Smooth muscle cell (in vitro differentiated cells): ENCODE data around the gene PKM. TPM values are rescaled to one million over a fixed set of nuclear protein-coding genes. Genes with fewer than 3 reads are reported as not detected.

ENCODE experiments used
- DNase-seq: peaks from one replicate; lab custom pipeline; 2025; ENCODE audit not compliant: unreplicated experiment; lab: John Stamatoyannopoulos, UW
- H2AFZ ChIP-seq: fragments of 200-600 bp; sonication (generic); 2 replicates; pipeline ENCODE4 v1.6.0; 2016; ENCODE audit warnings: antibody characterized with exemption, low read depth, mild to moderate bottlenecking
- H3F3A ChIP-seq: fragments of 200-600 bp; sonication (generic); 2 replicates; pipeline ENCODE4 v1.6.0; 2017; ENCODE audit warnings: antibody characterized with exemption, low read depth
- H3K27ac ChIP-seq: fragments of 200-600 bp; sonication (generic); 2 replicates; pipeline ENCODE4 v1.5.1; 2016; ENCODE audit warnings: low read depth, mild to moderate bottlenecking
- H3K27me3 ChIP-seq: fragments of 200-600 bp; sonication (generic); 2 replicates; pipeline ENCODE4 v1.6.1; 2016; ENCODE audit warnings: low read depth, mild to moderate bottlenecking
- H3K36me3 ChIP-seq: fragments of 200-600 bp; sonication (generic); 2 replicates; pipeline ENCODE4 v1.5.1; 2016; ENCODE audit warnings: low read depth
- H3K4me1 ChIP-seq: fragments of 200-600 bp; sonication (generic); 2 replicates; pipeline ENCODE4 v1.5.1; 2016; ENCODE audit warnings: low read depth
- H3K4me2 ChIP-seq: fragments of 200-600 bp; sonication (generic); 2 replicates; pipeline ENCODE4 v1.6.0; 2016; ENCODE audit warnings: mild to moderate bottlenecking
- H3K4me3 ChIP-seq: fragments of 200-600 bp; sonication (generic); 2 replicates; pipeline ENCODE4 v1.5.1; 2016; ENCODE audit warnings: mild to moderate bottlenecking
- H3K79me2 ChIP-seq: fragments of 200-600 bp; sonication (generic); 2 replicates; pipeline ENCODE4 v1.6.0; 2016; ENCODE audit warnings: low read depth, mild to moderate bottlenecking
- H3K9ac ChIP-seq: fragments of 200-600 bp; sonication (generic); 2 replicates; pipeline ENCODE4 v1.6.0; 2016; ENCODE audit warnings: low read depth
- H3K9me3 ChIP-seq: fragments of 200-600 bp; sonication (generic); replicated peaks from 2 replicates; pipeline ENCODE4 v1.5.1; 2016; ENCODE audit warnings: low read depth
- H4K20me1 ChIP-seq: fragments of 200-600 bp; sonication (generic); 2 replicates; pipeline ENCODE4 v1.6.0; 2016; ENCODE audit warnings: low read depth
- CTCF ChIP-seq: fragments of 200-600 bp; sonication (generic); IDR thresholded peaks from 2 replicates; pipeline ENCODE4 v1.5.1; 2017; ENCODE audit warnings: borderline replicate concordance, mild to moderate bottlenecking, antibody characterized with exemption; ENCODE audit not compliant: insufficient read depth, poor library complexity, severe bottlenecking
- WGBS: methylation state at CpG from one replicate; pipeline ENCODE4 v1.1.7; 2016; ENCODE audit warnings: low lambda C conversion rate; 5-methylcytosine and 5-hydroxymethylcytosine counted together
- polyA plus RNA-seq: library from polyadenylated mRNA; unstranded; fragments of >200 nt; fragmentation: Nextera tagmentation; extraction: Ambion mirVana; gene quantifications from 2 replicates; pipeline ENCODE4 v1.2.1, GENCODE V29; 2016
- total RNA-seq: library from RNA; depleted of rRNA; stranded (reverse); fragments of >200 nt; gene quantifications from 2 replicates; pipeline ENCODE4 v1.2.3, GENCODE V29; 2014

PKM gene
- total and polyA plus RNA-seq, 2 experiments from 2014 or later: 1,125 to 1,598 TPM

DNA sequence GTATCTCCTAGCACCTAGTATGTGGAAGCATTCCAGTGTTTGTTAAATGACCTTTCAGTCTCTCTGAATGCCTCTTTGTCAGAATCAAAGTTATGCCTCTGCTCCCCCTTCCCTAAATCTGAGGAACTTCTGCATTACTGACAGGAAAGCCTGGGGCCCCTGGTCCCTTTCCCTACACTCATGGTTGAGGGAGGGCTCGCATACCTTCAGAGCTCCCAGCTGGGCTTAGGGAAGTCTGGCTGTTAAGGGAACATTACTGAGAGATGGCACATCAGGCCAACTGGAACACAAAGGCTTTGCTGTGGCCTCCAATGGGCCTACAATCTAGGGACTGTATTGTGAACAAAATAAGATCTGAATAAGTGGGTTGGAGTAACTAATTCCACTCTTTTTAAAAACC lies 10.3 kb downstream of the PKM start:
- 60% methylated on average over 1 of the region's 1 CpG for WGBS
- H3F3A ChIP-seq: peaks cover 24% of the 10 kb centered on the region
- H3K79me2 ChIP-seq: peaks cover 95% of the 10 kb centered on the region
- peaks cover 99% of the 10 kb centered on the region for H4K20me1 ChIP-seq
- peaks cover 12% of the 10 kb centered on the region for H3K36me3 ChIP-seq
- peak overlapping the region; percentile 20 for H3K4me2 ChIP-seq
- DNase-seq: no peak
- H3K9me3 ChIP-seq: no peaks in the 10 kb centered on the region
- peak overlapping the region; percentile 43 for H3K27ac ChIP-seq
- H3K4me3 ChIP-seq: no peak overlapping the region
- TF ChIP-seq CTCF: no peak
- H2AFZ ChIP-seq: no peak overlapping the region
- H3K27me3 ChIP-seq: no peaks in the 10 kb centered on the region
- H3K9ac ChIP-seq: no peak overlapping the region
- H3K4me1 ChIP-seq: peaks cover 27% of the 10 kb centered on the region

- Histone ChIP-seq H3K27ac (peak overlapping the region; percentile 37), H3K27me3 (no peaks in the 10 kb centered on the region), H3K36me3 (peaks cover 24% of the 10 kb centered on the region), H3K9me3 (no peaks in the 10 kb centered on the region), H4K20me1 (peaks cover 100% of the 10 kb centered on the region), H3K79me2 (peaks cover 95% of the 10 kb centered on the region), H2AFZ (no peak overlapping the region), H3K4me3 (no peak overlapping the region), H3K4me2 (no peak overlapping the region), H3K9ac (no peak overlapping the region), H3F3A (peaks cover 28% of the 10 kb centered on the region), H3K4me1 (peaks cover 4% of the 10 kb centered on the region)
- DNase-seq: no peak
- TF ChIP-seq CTCF: no peak
- 64% methylated on average over 4 of the region's 4 CpGs for WGBS
These were observed 13.8 kb downstream of the PKM start for GRCh38 chr15:72217216-72217615.

DNA sequence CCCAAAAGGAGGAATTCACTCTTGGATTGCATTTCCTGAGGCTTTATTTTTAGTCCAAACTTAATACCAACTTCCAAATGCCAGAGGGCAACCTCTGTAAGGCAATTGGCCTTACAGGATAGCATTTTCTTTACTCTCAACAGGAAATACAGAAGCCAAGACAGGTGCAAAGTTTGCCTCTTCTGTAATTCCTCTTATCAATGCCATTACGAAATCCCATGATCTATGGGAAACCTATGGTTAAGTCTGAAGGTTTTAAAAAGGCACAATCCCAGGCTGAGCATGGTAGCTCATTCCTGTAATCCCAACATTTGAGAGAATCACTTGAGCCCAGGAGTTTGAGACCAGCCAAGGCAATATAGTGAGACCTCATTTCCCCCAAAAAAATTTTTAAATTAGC lies 14.9 kb downstream of the PKM start:
- Histone ChIP-seq H3K27me3 (no peaks in the 10 kb centered on the region), H2AFZ (no peak overlapping the region), H4K20me1 (peaks cover 100% of the 10 kb centered on the region), H3K27ac (peak overlapping the region; percentile 37), H3F3A (peaks cover 28% of the 10 kb centered on the region), H3K4me2 (no peak overlapping the region), H3K79me2 (peaks cover 94% of the 10 kb centered on the region), H3K36me3 (peaks cover 30% of the 10 kb centered on the region), H3K9ac (no peak overlapping the region), H3K4me1 (no peaks in the 10 kb centered on the region), H3K9me3 (no peaks in the 10 kb centered on the region), H3K4me3 (no peak overlapping the region)
- 100% methylated on average over 1 of the region's 1 CpG for WGBS
- no peak for TF ChIP-seq CTCF
- DNase-seq: no peak

DNA sequence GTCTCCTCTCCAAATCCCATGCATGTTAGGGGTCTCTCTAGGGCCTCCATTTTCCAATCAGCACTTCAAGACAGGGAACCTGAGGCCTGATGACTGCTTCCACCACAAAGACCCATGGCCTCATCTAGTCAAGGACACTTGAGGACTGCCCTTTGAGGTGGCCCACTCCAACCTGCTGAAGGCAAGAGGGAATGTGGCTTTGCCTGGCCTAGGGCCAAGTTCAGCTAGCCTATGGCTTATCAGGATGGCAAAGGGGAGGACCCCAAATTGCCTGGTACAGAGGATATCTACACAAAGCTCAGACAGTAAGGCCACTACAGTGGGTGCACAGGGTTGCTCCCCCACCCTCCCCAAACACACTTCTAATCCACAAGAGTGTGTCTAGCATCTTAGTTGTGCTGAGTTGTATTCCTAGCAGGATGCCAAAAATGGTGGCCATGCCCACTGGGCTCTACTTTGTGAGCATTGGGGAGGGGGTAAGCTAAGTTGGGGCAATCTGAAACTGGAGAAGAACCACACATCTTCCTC lies 23.4 kb downstream of the PKM start:
- H3K4me2 ChIP-seq: no peak overlapping the region
- no peak overlapping the region for H3K27ac ChIP-seq
- TF ChIP-seq CTCF: no peak
- no peak overlapping the region for H3K9ac ChIP-seq
- H3K4me3 ChIP-seq: no peak overlapping the region
- DNase-seq: no peak
- no peak overlapping the region for H2AFZ ChIP-seq
- H3F3A ChIP-seq: peaks cover 50% of the 10 kb centered on the region
- H3K79me2 ChIP-seq: peaks cover 36% of the 10 kb centered on the region
- no peaks in the 10 kb centered on the region for H3K27me3 ChIP-seq
- no peaks in the 10 kb centered on the region for H3K4me1 ChIP-seq
- peaks cover 58% of the 10 kb centered on the region for H3K36me3 ChIP-seq
- peaks cover 99% of the 10 kb centered on the region for H4K20me1 ChIP-seq
- H3K9me3 ChIP-seq: no peaks in the 10 kb centered on the region
